KMS-11 (cell line): Measurements from ENCODE around the gene MAP3K10.

Experiments used
- H2AFZ ChIP-seq: fragments of 200-600 bp; sonication (generic); 2 replicates; pipeline ENCODE4 v1.6.1; 2016; ENCODE audit warnings: antibody characterized with exemption, mixed run types, low read depth
- H3K27ac ChIP-seq: fragments of 200-600 bp; sonication (generic); 2 replicates; pipeline ENCODE4 v1.6.1; 2016; ENCODE audit warnings: mild to moderate bottlenecking, mixed run types
- H3K27me3 ChIP-seq: fragments of 200-600 bp; sonication (generic); 2 replicates; pipeline ENCODE4 v1.6.1; 2017; ENCODE audit warnings: mild to moderate bottlenecking, low read depth, mixed run types, moderate library complexity; ENCODE audit not compliant: insufficient read depth
- H3K36me3 ChIP-seq: fragments of 200-600 bp; sonication (generic); 2 replicates; pipeline ENCODE4 v1.6.1; 2017; ENCODE audit warnings: mild to moderate bottlenecking, mixed run types; ENCODE audit not compliant: insufficient read depth
- H3K4me1 ChIP-seq: fragments of 200-600 bp; sonication (generic); 2 replicates; pipeline ENCODE4 v1.6.1; 2016; ENCODE audit warnings: mild to moderate bottlenecking, low read depth, mixed run types; ENCODE audit not compliant: poor library complexity, severe bottlenecking
- H3K4me2 ChIP-seq: fragments of 200-600 bp; sonication (generic); 2 replicates; pipeline ENCODE4 v1.7.0; 2016; ENCODE audit warnings: mild to moderate bottlenecking, mixed run types
- H3K4me3 ChIP-seq: fragments of 200-600 bp; sonication (generic); IDR thresholded peaks from 2 replicates; pipeline ENCODE4 v1.6.1; 2017; ENCODE audit warnings: low read depth, low read length, mixed read lengths; ENCODE audit not compliant: insufficient read depth
- H3K79me2 ChIP-seq: fragments of 200-600 bp; sonication (generic); 2 replicates; pipeline ENCODE4 v1.6.1; 2016; ENCODE audit warnings: low read depth, mixed run types; ENCODE audit not compliant: insufficient read depth
- H3K9ac ChIP-seq: fragments of 200-600 bp; sonication (generic); 2 replicates; pipeline ENCODE4 v1.6.1; 2016; ENCODE audit warnings: mild to moderate bottlenecking, mixed run types
- H4K20me1 ChIP-seq: fragments of 200-600 bp; sonication (generic); 2 replicates; pipeline ENCODE4 v1.6.1; 2016; ENCODE audit warnings: mild to moderate bottlenecking, mixed run types; ENCODE audit not compliant: insufficient read depth
- TF ChIP-seq, protein P1 (sequence below): fragments of 200-600 bp; sonication (generic); conservative IDR thresholded peaks from 2 replicates; pipeline ENCODE4 v1.6.1; 2017; ENCODE audit warnings: low read depth, mild to moderate bottlenecking, antibody characterized with exemption, low read length, moderate library complexity, mixed read lengths

Gene MAP3K10

GRCh38 chr19:40150170-40150569 is 41.1 kb upstream of the MAP3K10 start:
- no peak overlapping the region for H2AFZ ChIP-seq
- H3K27me3 ChIP-seq = no peaks in the 10 kb centered on the region
- peaks cover 8% of the 10 kb centered on the region for H3K4me1 ChIP-seq
- no peak overlapping the region for H3K4me3 ChIP-seq
- TF ChIP-seq, protein P1, sequence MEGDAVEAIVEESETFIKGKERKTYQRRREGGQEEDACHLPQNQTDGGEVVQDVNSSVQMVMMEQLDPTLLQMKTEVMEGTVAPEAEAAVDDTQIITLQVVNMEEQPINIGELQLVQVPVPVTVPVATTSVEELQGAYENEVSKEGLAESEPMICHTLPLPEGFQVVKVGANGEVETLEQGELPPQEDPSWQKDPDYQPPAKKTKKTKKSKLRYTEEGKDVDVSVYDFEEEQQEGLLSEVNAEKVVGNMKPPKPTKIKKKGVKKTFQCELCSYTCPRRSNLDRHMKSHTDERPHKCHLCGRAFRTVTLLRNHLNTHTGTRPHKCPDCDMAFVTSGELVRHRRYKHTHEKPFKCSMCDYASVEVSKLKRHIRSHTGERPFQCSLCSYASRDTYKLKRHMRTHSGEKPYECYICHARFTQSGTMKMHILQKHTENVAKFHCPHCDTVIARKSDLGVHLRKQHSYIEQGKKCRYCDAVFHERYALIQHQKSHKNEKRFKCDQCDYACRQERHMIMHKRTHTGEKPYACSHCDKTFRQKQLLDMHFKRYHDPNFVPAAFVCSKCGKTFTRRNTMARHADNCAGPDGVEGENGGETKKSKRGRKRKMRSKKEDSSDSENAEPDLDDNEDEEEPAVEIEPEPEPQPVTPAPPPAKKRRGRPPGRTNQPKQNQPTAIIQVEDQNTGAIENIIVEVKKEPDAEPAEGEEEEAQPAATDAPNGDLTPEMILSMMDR = no peak
- no peaks in the 10 kb centered on the region for H3K36me3 ChIP-seq
- no peaks in the 10 kb centered on the region for H3K79me2 ChIP-seq
- H3K27ac ChIP-seq = no peak overlapping the region
- H3K9ac ChIP-seq = no peak overlapping the region
- no peaks in the 10 kb centered on the region for H4K20me1 ChIP-seq
- H3K4me2 ChIP-seq = no peak overlapping the region

DNA sequence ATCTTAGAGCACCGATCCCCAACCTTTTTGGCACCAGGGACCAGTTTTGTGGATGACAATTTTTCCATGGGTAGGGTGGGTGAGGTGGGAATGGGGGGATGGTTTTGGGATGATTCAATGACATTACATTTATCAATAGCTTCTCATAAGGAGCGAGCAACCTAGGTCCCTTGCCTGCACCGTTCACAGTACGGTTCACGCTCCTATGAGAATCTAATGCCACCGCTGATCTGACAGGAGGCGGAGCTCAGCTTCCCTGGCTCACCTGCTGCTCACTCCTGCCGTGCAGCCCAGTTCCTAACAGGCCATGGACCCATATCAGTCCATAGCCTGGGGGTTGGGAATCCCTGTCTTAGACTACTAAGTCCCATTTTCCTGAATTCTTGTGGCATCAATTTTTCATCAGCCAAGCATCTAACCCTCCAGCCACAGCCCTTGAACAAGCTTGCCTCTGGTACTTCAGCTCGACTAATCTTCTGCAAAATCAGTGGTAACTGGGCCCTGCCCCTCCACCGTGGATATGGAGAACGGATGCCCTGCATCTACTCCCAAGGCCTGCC is 37.0 kb upstream of the MAP3K10 start:
- no peak overlapping the region for H3K4me3 ChIP-seq
- no peaks in the 10 kb centered on the region for H4K20me1 ChIP-seq
- no peaks in the 10 kb centered on the region for H3K36me3 ChIP-seq
- TF ChIP-seq, protein P1 = no peak
- no peaks in the 10 kb centered on the region for H3K27me3 ChIP-seq
- no peak overlapping the region for H2AFZ ChIP-seq
- H3K79me2 ChIP-seq = no peaks in the 10 kb centered on the region
- H3K4me2 ChIP-seq = no peak overlapping the region
- no peak overlapping the region for H3K27ac ChIP-seq
- no peaks in the 10 kb centered on the region for H3K4me1 ChIP-seq
- H3K9ac ChIP-seq = no peak overlapping the region

GRCh38 chr19:40155749-40156265 is 35.4 kb upstream of the MAP3K10 start:
- H3K79me2 ChIP-seq = no peaks in the 10 kb centered on the region
- peak overlapping the region; percentile 7; the same call in 1 of the 2 replicates for H2AFZ ChIP-seq
- no peaks in the 10 kb centered on the region for H4K20me1 ChIP-seq
- no peak overlapping the region for H3K4me2 ChIP-seq
- H3K27ac ChIP-seq = no peak overlapping the region
- H3K27me3 ChIP-seq = no peaks in the 10 kb centered on the region
- H3K4me3 ChIP-seq = no peak overlapping the region
- TF ChIP-seq, protein P1 = peak; percentile 34; the same call in 1 of the 2 replicates
- H3K9ac ChIP-seq = no peak overlapping the region
- H3K4me1 ChIP-seq = no peaks in the 10 kb centered on the region
- no peaks in the 10 kb centered on the region for H3K36me3 ChIP-seq

GRCh38 chr19:40157059-40157458 is 34.2 kb upstream of the MAP3K10 start:
- Histone ChIP-seq H3K9ac (no peak overlapping the region), H3K4me3 (no peak overlapping the region), H3K36me3 (no peaks in the 10 kb centered on the region), H3K27ac (no peak overlapping the region), H2AFZ (no peak overlapping the region), H3K79me2 (no peaks in the 10 kb centered on the region), H3K4me2 (no peak overlapping the region), H4K20me1 (no peaks in the 10 kb centered on the region), H3K4me1 (no peaks in the 10 kb centered on the region), H3K27me3 (no peaks in the 10 kb centered on the region)
- TF ChIP-seq, protein P1 = no peak
